ENCODE data around the gene HFE. TPM values are rescaled to one million over a fixed set of nuclear protein-coding genes. Genes with fewer than 3 reads are reported as not detected.

HFE gene
- polyA plus RNA-seq, 1 donor (not counting 4 experiments of a cell fraction or from before 2014, with no cell fraction given) = 18.4 TPM

DNA sequence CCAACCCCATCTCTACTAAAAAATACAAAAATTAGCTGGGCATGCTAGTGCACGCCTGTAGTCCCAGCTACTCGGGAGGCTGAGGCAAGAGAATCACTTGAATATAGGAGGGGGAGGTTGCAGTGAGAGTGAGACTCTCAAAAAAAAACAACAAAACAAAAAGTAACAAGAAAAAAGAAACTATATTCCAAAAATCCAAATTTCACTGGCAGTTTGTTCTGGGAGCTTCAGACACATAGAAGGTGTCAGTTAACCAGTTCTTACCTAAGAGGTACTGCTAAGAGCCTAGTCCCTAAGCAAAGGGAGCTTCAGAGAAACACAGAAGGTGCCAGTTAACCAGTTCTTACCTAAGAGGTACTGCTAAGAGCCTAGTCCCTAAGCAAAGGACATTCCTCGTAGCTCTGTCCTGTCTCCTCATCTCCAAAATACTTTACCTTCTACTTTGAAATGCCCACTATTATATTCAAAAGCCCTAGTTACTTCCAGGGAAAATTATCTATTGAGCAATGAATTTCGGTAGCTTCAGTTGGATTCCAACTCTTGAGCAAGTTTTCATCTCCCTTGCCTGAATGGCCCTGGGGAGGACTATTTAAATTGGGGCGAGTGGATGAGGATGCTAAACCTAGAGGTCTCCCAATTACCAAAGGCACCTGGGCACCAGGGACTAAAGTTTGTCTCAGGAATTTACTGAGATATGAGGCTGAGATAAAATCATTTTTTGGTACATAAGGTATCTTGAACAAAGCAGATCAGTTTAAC is 41.0 kb downstream of the HFE start:
- Histone ChIP-seq H3K4me1 (ENCODE audit: control insufficient read depth, extremely low read depth, insufficient read depth, low read length) (peaks cover 25% of the 10 kb centered on the region), H2AFZ (ENCODE audit: control insufficient read depth, low read length) (no peak overlapping the region), H3K27ac (ENCODE audit: control insufficient read depth, insufficient read depth, low read length) (no peak overlapping the region), H3K4me3 (ENCODE audit: control insufficient read depth in 2 of 3, extremely low read depth in 1 of 3, insufficient read depth in 2 of 3, low read depth in 1 of 3, low read length in 3 of 3) (peak overlapping the region in 2 of 3 experiments; percentile 12 to 91), H3K9me3 (ENCODE audit: control insufficient read depth, low read depth, low read length) (no peaks in the 10 kb centered on the region), H3K79me2 (ENCODE audit: control insufficient read depth, insufficient read depth, low read length) (peaks cover 21% of the 10 kb centered on the region), H3K9ac (ENCODE audit: control insufficient read depth, extremely low read depth, insufficient read depth, low read length) (no peak overlapping the region), H3K9me1 (ENCODE audit: control insufficient read depth, extremely low read depth, insufficient read depth, low read length) (no peaks in the 10 kb centered on the region), H3K27me3 (ENCODE audit: control insufficient read depth, extremely low read depth, insufficient read depth, low read length) (no peaks in the 10 kb centered on the region), H3K4me2 (ENCODE audit: control insufficient read depth, extremely low read depth, insufficient read depth, low read depth, low read length) (peak overlapping the region; percentile 34), H4K20me1 (ENCODE audit: control insufficient read depth, extremely low read depth, insufficient read depth, low read length) (peaks cover 11% of the 10 kb centered on the region), H3K36me3 (ENCODE audit: control insufficient read depth in 2 of 2, extremely low read depth in 1 of 2, insufficient read depth in 2 of 2, low read length in 2 of 2) (peaks cover 0 to 11% of the 10 kb centered on the region in 2 experiments)
- dilution Hi-C loops (cut with MboI; ENCODE audit: extremely low pct_ligation_motif_present, low sequenced_read_pairs) = no loop called here
- TF ChIP-seq, protein P1, sequence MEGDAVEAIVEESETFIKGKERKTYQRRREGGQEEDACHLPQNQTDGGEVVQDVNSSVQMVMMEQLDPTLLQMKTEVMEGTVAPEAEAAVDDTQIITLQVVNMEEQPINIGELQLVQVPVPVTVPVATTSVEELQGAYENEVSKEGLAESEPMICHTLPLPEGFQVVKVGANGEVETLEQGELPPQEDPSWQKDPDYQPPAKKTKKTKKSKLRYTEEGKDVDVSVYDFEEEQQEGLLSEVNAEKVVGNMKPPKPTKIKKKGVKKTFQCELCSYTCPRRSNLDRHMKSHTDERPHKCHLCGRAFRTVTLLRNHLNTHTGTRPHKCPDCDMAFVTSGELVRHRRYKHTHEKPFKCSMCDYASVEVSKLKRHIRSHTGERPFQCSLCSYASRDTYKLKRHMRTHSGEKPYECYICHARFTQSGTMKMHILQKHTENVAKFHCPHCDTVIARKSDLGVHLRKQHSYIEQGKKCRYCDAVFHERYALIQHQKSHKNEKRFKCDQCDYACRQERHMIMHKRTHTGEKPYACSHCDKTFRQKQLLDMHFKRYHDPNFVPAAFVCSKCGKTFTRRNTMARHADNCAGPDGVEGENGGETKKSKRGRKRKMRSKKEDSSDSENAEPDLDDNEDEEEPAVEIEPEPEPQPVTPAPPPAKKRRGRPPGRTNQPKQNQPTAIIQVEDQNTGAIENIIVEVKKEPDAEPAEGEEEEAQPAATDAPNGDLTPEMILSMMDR (optimal IDR thresholded peaks at IDR 0.05 in 1 of 3, IDR thresholded peaks at IDR 0.05 in 1 of 3, conservative IDR thresholded peaks at IDR 0.05 in 1 of 3; ENCODE audit: extremely low read depth in 1 of 3, insufficient read depth in 2 of 3, low read length in 3 of 3) = no peak
- no peak for FAIRE-seq
- no peak for DNase-seq (ENCODE audit: low read depth, low spot score)

DNA sequence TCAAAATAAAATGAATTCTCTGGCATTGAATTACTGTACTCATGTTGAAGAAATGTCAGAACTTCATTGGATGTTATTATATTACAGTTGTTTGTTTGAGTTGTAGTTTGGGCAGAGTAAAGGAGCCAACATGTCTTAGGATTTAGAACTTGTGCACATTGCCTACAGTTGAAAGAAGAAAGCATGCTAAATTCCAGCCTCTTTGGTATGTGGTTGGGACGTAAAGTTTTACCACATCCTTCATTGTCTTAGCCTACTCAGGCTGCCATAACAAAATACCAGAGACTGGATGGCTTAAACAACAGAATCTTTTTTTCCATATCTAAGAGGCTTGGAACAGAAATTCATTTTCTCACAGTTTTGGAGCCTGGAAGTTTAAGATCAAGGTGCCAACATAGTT is 42.4 kb downstream of the HFE start:
- no peaks in the 10 kb centered on the region for H3K27me3 ChIP-seq (ENCODE audit: control insufficient read depth, extremely low read depth, insufficient read depth, low read length)
- dilution Hi-C loops (cut with MboI; ENCODE audit: extremely low pct_ligation_motif_present, low sequenced_read_pairs) = no loop called here
- H3K9me3 ChIP-seq (ENCODE audit: control insufficient read depth, low read depth, low read length) = no peaks in the 10 kb centered on the region
- no peak for TF ChIP-seq EZH2 (IDR thresholded peaks at IDR 0.05; ENCODE audit: low read length)
- TF ChIP-seq, protein P1 (optimal IDR thresholded peaks at IDR 0.05 in 1 of 3, IDR thresholded peaks at IDR 0.05 in 1 of 3, conservative IDR thresholded peaks at IDR 0.05 in 1 of 3; ENCODE audit: extremely low read depth in 1 of 3, insufficient read depth in 2 of 3, low read length in 3 of 3) = no peak
- H3K4me3 ChIP-seq (ENCODE audit: control insufficient read depth in 2 of 3, extremely low read depth in 1 of 3, insufficient read depth in 2 of 3, low read depth in 1 of 3, low read length in 3 of 3) = no peak overlapping the region
- no peak for DNase-seq (ENCODE audit: low read depth, low spot score)
- H3K4me1 ChIP-seq (ENCODE audit: control insufficient read depth, extremely low read depth, insufficient read depth, low read length) = peaks cover 23% of the 10 kb centered on the region
- H2AFZ ChIP-seq (ENCODE audit: control insufficient read depth, low read length) = no peak overlapping the region
- H3K4me2 ChIP-seq (ENCODE audit: control insufficient read depth, extremely low read depth, insufficient read depth, low read depth, low read length) = no peak overlapping the region
- peaks cover 14% of the 10 kb centered on the region for H3K79me2 ChIP-seq (ENCODE audit: control insufficient read depth, insufficient read depth, low read length)
- no peak overlapping the region for H3K9ac ChIP-seq (ENCODE audit: control insufficient read depth, extremely low read depth, insufficient read depth, low read length)
- no peak overlapping the region for H3K27ac ChIP-seq (ENCODE audit: control insufficient read depth, insufficient read depth, low read length)
- H3K9me1 ChIP-seq (ENCODE audit: control insufficient read depth, extremely low read depth, insufficient read depth, low read length) = no peaks in the 10 kb centered on the region
- H3K36me3 ChIP-seq (ENCODE audit: control insufficient read depth in 2 of 2, extremely low read depth in 1 of 2, insufficient read depth in 2 of 2, low read length in 2 of 2) = peaks cover 0 to 14% of the 10 kb centered on the region in 2 experiments
- FAIRE-seq = no peak
- peaks cover 4% of the 10 kb centered on the region for H4K20me1 ChIP-seq (ENCODE audit: control insufficient read depth, extremely low read depth, insufficient read depth, low read length)

Measured in keratinocyte (primary cell).